Breast epithelium (tissue), 4 donors: ENCODE data around the gene MTCH2. TPM values are rescaled to one million over a fixed set of nuclear protein-coding genes. Genes with fewer than 3 reads are reported as not detected.

Experiments
- DNase-seq, 2 donors: peaks; one replicate each; pipeline ENCODE4 v3.0.0-alpha.2; 2019; ENCODE audit warnings: low spot score in 2 of 2
- H3K27ac ChIP-seq, 2 donors: fragments of 200-600 bp; sonication (generic) in 1 of 2; one replicate each; pipeline ENCODE4 v1.5.1; 2016 to 2019; ENCODE audit warnings: mild to moderate bottlenecking in 1 of 2
- H3K27me3 ChIP-seq, 2 donors: fragments of 200-600 bp; sonication (generic) in 1 of 2; one replicate each; pipeline versions ENCODE4 v1.5.1 to v1.6.0; 2017 to 2019; ENCODE audit warnings: control low read depth in 1 of 2, mild to moderate bottlenecking in 1 of 2
- H3K36me3 ChIP-seq: fragments of 200-600 bp; one replicate; pipeline ENCODE4 v1.5.1; 2019
- H3K4me1 ChIP-seq, 2 donors: fragments of 200-600 bp; sonication (generic); one replicate each; pipeline ENCODE4 v1.5.1; 2016 to 2019; ENCODE audit warnings: control low read depth in 1 of 2
- H3K4me3 ChIP-seq, 3 donors: fragments of 200-600 bp; sonication (generic); 1 replicate in 2 of 3; 2 replicates in 1 of 3; pipeline ENCODE4 v1.5.1; 2016 to 2019; ENCODE audit warnings: mild to moderate bottlenecking in 3 of 3, moderate library complexity in 2 of 3
- H3K9me3 ChIP-seq, 2 donors: fragments of 200-600 bp; sonication (generic) in 1 of 2; one replicate each; pipeline ENCODE4 v1.5.1; 2016 to 2019; ENCODE audit warnings: control low read depth in 1 of 2
- POLR2A ChIP-seq: fragments of 450-650 bp; IDR thresholded peaks from one replicate; pipeline ENCODE4 v1.6.1; 2016; ENCODE audit warnings: antibody characterized with exemption, mild to moderate bottlenecking, moderate library complexity
- POLR2AphosphoS5 ChIP-seq, 3 donors: sonication (generic); formaldehyde crosslinking; IDR thresholded peaks; one replicate each; pipeline ENCODE4 v1.6.1; 2017; ENCODE audit warnings: antibody characterized with exemption in 3 of 3
- intact Hi-C: fragments of 100-400 bp; cut with DNase I; formaldehyde crosslinking; loops from one replicate; pipeline ENCODE4 v1.15.1; 2023; ENCODE audit warnings: low total_unique reads
- total RNA-seq, 3 donors: library from RNA; depleted of rRNA; stranded (reverse); fragments of >200 nt; gene quantifications; one replicate each; pipeline ENCODE4 v1.1.0, GENCODE V29; 2016
- TF ChIP-seq, protein P1 (sequence below), 3 donors: fragments of 450-650 bp; IDR thresholded peaks; one replicate each; pipeline ENCODE4 v1.5.1; 2016 to 2017; ENCODE audit warnings: antibody characterized with exemption in 3 of 3, mild to moderate bottlenecking in 3 of 3, moderate library complexity in 3 of 3

MTCH2 gene
- total RNA-seq, 3 donors from 2014 or later: 38.7 to 47.5 (median 46.0) TPM

DNA sequence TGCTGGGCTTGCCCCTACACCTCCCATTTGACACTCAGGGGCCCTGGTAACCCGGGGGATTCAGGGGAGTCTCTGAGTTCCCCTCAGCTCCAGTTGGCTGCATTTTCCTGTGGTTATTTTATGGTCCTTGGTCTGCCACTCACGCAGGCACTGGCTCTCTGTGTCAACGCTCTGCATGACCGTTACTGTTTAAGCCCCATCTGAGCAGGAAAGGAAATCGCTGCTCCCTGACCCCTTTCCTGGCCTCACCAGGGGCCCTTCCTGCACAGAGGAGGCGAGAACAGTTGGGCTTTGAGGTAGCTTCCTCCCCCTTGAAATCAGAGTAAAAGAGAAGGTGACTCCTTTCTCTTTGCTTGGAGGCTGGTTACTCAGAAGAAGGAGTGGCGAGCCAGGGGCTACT, 50.6 kb downstream of the MTCH2 start:
- intact Hi-C loops: no loop called here
- Histone ChIP-seq H3K27me3 (peaks cover 0 to 21% of the 10 kb centered on the region in 2 donors), H3K36me3 (no peaks in the 10 kb centered on the region), H3K9me3 (no peaks in the 10 kb centered on the region), H3K4me1 (peaks cover 0 to 6% of the 10 kb centered on the region in 2 donors), H3K27ac (no peak overlapping the region), H3K4me3 (no peak overlapping the region)
- DNase-seq: no peak
- TF ChIP-seq POLR2AphosphoS5 (IDR thresholded peaks at IDR 0.05) (no peak), POLR2A (no peak)
- TF ChIP-seq, protein P1, sequence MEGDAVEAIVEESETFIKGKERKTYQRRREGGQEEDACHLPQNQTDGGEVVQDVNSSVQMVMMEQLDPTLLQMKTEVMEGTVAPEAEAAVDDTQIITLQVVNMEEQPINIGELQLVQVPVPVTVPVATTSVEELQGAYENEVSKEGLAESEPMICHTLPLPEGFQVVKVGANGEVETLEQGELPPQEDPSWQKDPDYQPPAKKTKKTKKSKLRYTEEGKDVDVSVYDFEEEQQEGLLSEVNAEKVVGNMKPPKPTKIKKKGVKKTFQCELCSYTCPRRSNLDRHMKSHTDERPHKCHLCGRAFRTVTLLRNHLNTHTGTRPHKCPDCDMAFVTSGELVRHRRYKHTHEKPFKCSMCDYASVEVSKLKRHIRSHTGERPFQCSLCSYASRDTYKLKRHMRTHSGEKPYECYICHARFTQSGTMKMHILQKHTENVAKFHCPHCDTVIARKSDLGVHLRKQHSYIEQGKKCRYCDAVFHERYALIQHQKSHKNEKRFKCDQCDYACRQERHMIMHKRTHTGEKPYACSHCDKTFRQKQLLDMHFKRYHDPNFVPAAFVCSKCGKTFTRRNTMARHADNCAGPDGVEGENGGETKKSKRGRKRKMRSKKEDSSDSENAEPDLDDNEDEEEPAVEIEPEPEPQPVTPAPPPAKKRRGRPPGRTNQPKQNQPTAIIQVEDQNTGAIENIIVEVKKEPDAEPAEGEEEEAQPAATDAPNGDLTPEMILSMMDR (IDR thresholded peaks at IDR 0.05): no peak

DNA sequence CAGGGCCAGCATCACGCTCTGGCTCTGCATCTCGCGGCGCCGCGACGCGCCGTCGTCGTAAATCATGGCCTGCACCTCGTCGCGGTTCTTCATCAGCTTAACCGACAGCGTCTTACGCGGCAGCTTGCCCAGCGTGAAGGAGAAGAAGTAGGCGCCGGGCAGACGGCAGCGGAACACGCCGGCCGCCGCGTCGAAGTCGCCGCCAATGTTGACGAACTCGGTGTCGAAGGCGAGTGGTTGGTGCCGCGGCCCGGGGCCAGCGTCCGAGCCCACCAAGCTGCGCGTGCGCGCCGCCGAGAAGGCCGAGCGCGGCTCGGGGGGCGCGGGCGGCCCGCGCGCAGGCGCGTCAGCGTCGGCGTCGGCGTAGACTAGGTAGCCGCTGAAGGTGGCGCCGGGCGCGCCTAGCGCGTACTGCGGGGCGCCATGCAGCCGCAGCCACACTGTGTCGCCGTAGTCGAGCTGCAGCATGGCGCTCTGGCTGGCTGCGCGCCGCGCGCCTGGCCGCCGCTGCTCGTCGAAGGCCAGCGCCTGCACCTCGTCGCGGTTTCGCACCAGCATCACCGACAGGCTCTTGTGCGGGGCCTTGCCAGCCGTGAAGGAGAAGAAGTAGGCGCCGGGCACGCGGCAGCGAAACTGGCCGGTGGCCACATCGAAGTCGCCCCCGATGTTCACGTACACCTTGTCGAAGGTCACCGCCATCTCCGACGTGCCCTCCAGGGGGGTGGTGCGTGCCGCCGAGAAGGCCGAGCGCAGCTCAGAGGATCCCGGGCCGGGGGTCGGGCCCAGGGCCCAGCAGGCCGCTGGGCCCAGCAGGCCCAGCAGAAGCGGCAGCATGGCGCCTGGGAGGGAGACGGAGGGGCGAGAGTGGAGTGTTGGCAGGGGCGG, 52.1 kb downstream of the MTCH2 start:
- intact Hi-C loops: no loop called here
- no peaks in the 10 kb centered on the region for H3K36me3 ChIP-seq
- peaks cover 0 to 21% of the 10 kb centered on the region in 2 donors for H3K27me3 ChIP-seq
- H3K4me3 ChIP-seq: peak overlapping the region; percentile 9 to 72 (median 58)
- TF ChIP-seq POLR2A (no peak), POLR2AphosphoS5 (IDR thresholded peaks at IDR 0.05) (no peak)
- TF ChIP-seq, protein P1 (IDR thresholded peaks at IDR 0.05): no peak
- no peaks in the 10 kb centered on the region for H3K9me3 ChIP-seq
- H3K27ac ChIP-seq: peak overlapping the region; percentile 33 to 75
- peaks cover 0 to 6% of the 10 kb centered on the region in 2 donors for H3K4me1 ChIP-seq
- no peak for DNase-seq

DNA sequence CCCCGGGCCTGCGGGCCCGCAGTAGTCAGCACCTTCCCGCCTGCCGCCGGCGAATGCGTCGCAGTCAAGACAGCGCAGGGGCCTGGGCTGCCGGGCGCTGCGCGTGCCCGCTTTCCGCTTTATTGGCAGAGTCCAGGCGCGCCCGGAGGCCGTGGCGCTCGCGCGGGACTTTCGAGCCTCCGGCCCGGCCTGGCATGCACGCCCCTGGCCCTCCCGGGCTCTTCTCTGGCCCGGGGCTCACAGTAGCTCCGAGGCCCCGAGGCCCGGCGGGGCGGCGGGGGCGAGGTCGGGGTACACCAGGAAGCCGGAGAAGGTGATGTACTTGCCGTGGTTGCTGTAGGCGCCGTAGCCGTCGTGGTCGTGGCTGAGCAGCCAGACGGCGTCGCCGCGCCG, 52.8 kb downstream of the MTCH2 start:
- Histone ChIP-seq H3K4me1 (peaks cover 0 to 6% of the 10 kb centered on the region in 2 donors), H3K27me3 (peaks cover 0 to 20% of the 10 kb centered on the region in 2 donors), H3K9me3 (no peaks in the 10 kb centered on the region), H3K27ac (peak overlapping the region; percentile 33 to 75), H3K36me3 (no peaks in the 10 kb centered on the region), H3K4me3 (peak overlapping the region; percentile 9 to 72 (median 58))
- intact Hi-C loops: no loop called here
- TF ChIP-seq, protein P1 (IDR thresholded peaks at IDR 0.05): no peak
- TF ChIP-seq POLR2AphosphoS5 (IDR thresholded peaks at IDR 0.05) (no peak), POLR2A (no peak)
- no peak for DNase-seq

DNA sequence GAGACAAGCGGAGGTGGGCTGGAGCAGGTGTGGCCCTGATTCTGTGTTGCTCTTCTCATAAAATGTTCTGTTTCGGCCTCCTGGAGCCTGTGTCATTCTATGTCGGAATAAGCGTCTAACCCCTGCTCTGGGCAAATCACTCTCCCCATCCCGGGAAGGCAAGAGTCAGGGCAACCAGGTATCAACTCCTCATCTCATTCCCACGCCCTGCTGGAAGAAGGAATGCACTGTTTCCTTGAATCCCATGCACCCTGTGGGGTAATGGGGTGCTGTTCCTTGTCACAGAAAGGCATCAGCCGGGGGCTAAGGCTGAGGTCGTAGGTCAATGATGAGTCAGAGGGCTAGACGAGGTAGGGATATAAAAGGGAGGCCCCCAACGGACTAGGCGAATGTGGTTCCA, 53.2 kb downstream of the MTCH2 start:
- peak overlapping the region; percentile 9 to 72 (median 58) for H3K4me3 ChIP-seq
- H3K9me3 ChIP-seq: no peaks in the 10 kb centered on the region
- peaks cover 0 to 5% of the 10 kb centered on the region in 2 donors for H3K4me1 ChIP-seq
- TF ChIP-seq POLR2A (no peak), POLR2AphosphoS5 (IDR thresholded peaks at IDR 0.05) (no peak)
- TF ChIP-seq, protein P1 (IDR thresholded peaks at IDR 0.05): no peak
- intact Hi-C loops: no loop called here
- H3K36me3 ChIP-seq: no peaks in the 10 kb centered on the region
- peaks cover 0 to 15% of the 10 kb centered on the region in 2 donors for H3K27me3 ChIP-seq
- DNase-seq: no peak
- H3K27ac ChIP-seq: peak overlapping the region; percentile 33 to 75

DNA sequence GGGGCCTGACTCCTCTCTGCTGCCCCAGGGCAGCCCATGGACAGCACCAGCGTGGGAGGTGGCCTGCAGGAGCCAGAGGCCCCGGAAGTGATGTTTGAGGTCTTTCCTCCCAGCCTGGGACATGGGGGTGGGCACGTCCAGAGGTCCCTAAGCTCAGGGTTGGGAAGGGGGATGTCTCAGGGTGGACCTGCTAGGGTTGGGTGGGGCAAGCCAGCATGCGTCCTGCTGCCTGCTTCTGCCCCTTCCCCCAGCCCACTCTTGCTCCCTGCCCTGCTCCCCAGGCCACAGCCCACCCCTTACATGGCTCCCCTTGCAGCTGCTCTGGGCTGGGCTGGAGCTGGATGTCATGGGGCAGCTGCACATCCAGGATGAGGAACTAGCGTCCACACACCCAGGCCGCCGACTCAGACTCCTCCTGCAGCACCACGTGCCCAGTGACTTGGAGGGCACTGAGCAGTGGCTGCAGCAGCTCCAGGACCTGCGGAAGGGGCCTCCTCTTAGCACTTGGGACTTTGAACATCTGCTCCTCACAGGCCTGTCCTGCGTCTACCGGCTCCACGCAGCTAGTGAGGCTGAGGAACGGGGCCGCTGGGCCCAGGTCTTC, 54.5 kb downstream of the MTCH2 start:
- H3K4me1 ChIP-seq: no peaks in the 10 kb centered on the region
- H3K9me3 ChIP-seq: no peaks in the 10 kb centered on the region
- no peak for DNase-seq
- TF ChIP-seq, protein P1 (IDR thresholded peaks at IDR 0.05): no peak
- TF ChIP-seq POLR2A: no peak
- TF ChIP-seq POLR2AphosphoS5 (IDR thresholded peaks at IDR 0.05): no peak
- peak overlapping the region in 1 of 3 donors; percentile 21 for H3K4me3 ChIP-seq
- intact Hi-C loops: no loop called here
- peaks cover 0 to 2% of the 10 kb centered on the region in 2 donors for H3K27me3 ChIP-seq
- H3K36me3 ChIP-seq: no peaks in the 10 kb centered on the region
- H3K27ac ChIP-seq: peak overlapping the region in 1 of 2 donors; percentile 72
